Neural progenitor cell (in vitro differentiated cells): ENCODE measurements around the gene GREB1L.

Experiments used
- EZH2 ChIP-seq: fragments of 200-600 bp; sonication (generic); IDR thresholded peaks from 2 replicates; pipeline ENCODE4 v1.6.1; 2017; ENCODE audit warnings: antibody characterized with exemption, mild to moderate bottlenecking, moderate library complexity
- EZH2phosphoT487 ChIP-seq: fragments of 200-600 bp; sonication (generic); IDR thresholded peaks from 2 replicates; pipeline ENCODE4 v1.6.1; 2017; ENCODE audit warnings: antibody characterized with exemption
- TF ChIP-seq, protein P1 (sequence below): fragments of 200-600 bp; sonication (generic); IDR thresholded peaks from 2 replicates; pipeline ENCODE4 v1.5.1; 2017; ENCODE audit warnings: antibody characterized with exemption, mild to moderate bottlenecking

DNA sequence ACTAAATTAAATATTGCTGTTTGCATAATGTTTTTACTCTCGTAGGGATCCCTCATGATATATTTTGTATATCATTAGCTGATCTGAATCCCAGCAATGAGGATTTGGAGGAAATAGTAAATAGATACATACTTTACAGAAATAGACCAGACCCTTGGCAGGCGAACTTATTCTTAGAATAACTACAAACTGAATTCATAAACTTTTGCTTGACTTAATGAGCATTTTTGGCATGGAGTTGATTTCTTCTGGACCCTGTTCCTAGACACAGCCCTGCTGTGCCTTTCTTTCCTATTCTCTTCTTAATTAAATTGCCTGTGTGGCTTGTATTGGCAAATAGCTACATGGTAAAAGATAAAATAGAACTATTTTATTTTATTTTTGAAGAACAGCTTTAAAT is 145.9 kb downstream of the GREB1L start:
- TF ChIP-seq EZH2 (no peak), EZH2phosphoT487 (no peak)
- TF ChIP-seq, protein P1, sequence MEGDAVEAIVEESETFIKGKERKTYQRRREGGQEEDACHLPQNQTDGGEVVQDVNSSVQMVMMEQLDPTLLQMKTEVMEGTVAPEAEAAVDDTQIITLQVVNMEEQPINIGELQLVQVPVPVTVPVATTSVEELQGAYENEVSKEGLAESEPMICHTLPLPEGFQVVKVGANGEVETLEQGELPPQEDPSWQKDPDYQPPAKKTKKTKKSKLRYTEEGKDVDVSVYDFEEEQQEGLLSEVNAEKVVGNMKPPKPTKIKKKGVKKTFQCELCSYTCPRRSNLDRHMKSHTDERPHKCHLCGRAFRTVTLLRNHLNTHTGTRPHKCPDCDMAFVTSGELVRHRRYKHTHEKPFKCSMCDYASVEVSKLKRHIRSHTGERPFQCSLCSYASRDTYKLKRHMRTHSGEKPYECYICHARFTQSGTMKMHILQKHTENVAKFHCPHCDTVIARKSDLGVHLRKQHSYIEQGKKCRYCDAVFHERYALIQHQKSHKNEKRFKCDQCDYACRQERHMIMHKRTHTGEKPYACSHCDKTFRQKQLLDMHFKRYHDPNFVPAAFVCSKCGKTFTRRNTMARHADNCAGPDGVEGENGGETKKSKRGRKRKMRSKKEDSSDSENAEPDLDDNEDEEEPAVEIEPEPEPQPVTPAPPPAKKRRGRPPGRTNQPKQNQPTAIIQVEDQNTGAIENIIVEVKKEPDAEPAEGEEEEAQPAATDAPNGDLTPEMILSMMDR: no peak
